KOPT-K1 (cell line): ENCODE results near the gene CHRM2.

ENCODE experiments used
- H3K27ac ChIP-seq: fragments of 200-600 bp; sonication (generic); 2 replicates; pipeline ENCODE4 v1.5.1; 2016; ENCODE audit warnings: antibody characterized with exemption, mild to moderate bottlenecking, low read depth, low read length; ENCODE audit not compliant: poor library complexity, severe bottlenecking
- H3K36me3 ChIP-seq: fragments of 200-600 bp; sonication (generic); 2 replicates; pipeline ENCODE4 v1.5.1; 2017; ENCODE audit warnings: antibody characterized with exemption, mild to moderate bottlenecking, low read length, moderate library complexity; ENCODE audit not compliant: insufficient read depth
- H3K9me3 ChIP-seq: fragments of 200-600 bp; sonication (generic); 2 replicates; pipeline ENCODE4 v1.5.1; 2017; ENCODE audit warnings: antibody characterized with exemption, low read length, mild to moderate bottlenecking; ENCODE audit not compliant: insufficient read depth, poor library complexity, severe bottlenecking

The CHRM2 gene

DNA sequence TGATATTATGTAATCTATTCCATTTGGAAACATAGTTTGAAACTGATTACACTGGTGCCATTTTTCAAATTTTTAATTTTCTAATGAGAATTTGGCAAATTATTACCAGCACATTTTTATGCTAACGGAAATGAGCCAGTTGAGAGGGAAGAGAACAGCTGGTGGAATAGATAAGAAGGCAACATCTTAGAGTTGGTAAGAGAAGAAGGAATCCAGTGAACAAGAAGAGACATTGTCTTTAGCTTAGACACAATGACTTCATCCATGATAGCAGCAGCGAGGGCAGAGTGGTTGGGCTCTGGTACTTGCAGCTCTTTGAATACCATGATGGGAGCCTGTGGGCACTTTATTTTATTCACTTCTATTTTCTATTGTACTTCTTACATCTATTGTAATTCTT is 89.6 kb downstream of the CHRM2 start:
- no peak overlapping the region for H3K27ac ChIP-seq
- no peaks in the 10 kb centered on the region for H3K9me3 ChIP-seq

DNA sequence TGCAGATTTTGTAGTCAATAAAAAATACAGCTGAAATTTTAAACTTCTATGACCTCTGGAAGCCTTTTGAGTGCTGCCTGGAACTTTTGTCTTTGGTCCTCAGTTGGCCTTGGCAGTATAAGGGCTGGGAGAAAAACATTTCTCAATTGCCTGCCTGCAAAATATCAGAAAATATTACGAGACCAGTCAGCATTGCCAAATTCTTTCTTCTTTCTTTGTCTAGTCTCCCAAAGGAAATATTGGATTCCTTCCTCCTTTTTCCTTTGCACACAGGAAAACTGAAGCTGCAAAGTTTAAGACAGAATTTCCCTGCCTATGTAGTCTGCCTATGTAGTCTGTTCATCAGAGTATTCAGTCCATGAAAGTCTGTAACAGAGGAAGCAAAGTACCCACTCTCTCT is 95.9 kb downstream of the CHRM2 start:
- Histone ChIP-seq H3K9me3 (no peaks in the 10 kb centered on the region), H3K36me3 (no peaks in the 10 kb centered on the region), H3K27ac (no peak overlapping the region)

More for the DNA sequence above, 89.6 kb downstream of the CHRM2 start:
- H3K36me3 ChIP-seq, result no peaks in the 10 kb centered on the region

DNA sequence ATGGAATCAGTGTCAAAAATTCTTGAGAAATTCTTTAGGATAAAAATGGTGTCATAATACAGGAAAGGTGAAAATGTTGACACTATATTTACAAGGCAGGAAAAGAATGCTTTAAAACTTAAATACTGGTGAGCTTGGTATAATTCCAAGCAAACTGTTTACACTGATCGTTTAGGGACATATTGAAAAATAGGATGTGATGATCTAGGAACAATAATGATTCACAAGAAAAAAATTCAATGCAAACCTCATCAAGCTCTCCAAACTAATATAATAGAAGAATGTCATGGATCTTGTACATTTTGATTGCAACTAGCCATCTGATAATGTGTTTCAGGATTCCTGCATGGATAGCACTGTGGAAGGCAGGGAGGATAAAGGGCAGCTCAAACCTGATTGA is 98.4 kb downstream of the CHRM2 start:
- H3K9me3 ChIP-seq, result no peaks in the 10 kb centered on the region
- no peaks in the 10 kb centered on the region for H3K36me3 ChIP-seq
- no peak overlapping the region for H3K27ac ChIP-seq

DNA sequence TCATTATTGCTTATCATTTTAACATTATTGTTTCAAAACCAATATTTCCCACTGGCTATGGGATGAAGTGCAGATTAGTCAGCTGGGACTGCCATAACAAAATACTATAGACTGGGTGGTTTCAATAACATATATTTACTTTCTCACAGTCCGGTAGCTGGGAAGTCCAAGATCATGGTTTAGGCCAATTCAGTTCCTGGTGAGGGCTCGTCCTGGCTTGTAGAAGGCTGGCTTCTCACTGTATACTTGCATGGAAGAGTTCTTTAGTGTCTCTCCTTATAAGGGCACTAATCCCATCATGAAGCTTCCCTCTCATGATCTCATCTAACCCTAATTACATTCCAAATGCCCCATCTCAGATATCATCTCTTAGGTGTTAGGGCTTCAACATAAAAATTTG is 101.3 kb downstream of the CHRM2 start:
- H3K27ac ChIP-seq, result no peak overlapping the region
- no peaks in the 10 kb centered on the region for H3K36me3 ChIP-seq
- H3K9me3 ChIP-seq, result no peaks in the 10 kb centered on the region

DNA sequence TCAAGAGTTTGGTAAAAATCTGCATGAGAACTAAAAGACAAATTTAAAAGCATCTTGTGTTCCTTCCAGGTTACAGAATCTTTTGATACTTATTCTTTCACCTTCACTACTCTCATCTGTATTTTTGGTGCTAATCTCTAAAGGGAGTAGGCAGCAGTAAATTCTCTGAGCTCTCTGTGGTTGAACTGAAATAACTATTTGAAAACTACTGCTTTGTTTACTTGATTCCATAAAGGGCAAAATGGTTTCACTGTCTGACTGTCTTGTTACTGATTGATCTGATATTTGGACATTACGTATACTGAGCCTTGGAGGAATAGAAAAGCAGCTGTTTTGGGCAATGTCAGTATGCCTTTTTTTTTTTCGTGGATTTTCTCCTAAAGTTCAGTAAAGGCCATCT is 103.3 kb downstream of the CHRM2 start:
- Histone ChIP-seq H3K36me3 (no peaks in the 10 kb centered on the region), H3K27ac (no peak overlapping the region), H3K9me3 (no peaks in the 10 kb centered on the region)

DNA sequence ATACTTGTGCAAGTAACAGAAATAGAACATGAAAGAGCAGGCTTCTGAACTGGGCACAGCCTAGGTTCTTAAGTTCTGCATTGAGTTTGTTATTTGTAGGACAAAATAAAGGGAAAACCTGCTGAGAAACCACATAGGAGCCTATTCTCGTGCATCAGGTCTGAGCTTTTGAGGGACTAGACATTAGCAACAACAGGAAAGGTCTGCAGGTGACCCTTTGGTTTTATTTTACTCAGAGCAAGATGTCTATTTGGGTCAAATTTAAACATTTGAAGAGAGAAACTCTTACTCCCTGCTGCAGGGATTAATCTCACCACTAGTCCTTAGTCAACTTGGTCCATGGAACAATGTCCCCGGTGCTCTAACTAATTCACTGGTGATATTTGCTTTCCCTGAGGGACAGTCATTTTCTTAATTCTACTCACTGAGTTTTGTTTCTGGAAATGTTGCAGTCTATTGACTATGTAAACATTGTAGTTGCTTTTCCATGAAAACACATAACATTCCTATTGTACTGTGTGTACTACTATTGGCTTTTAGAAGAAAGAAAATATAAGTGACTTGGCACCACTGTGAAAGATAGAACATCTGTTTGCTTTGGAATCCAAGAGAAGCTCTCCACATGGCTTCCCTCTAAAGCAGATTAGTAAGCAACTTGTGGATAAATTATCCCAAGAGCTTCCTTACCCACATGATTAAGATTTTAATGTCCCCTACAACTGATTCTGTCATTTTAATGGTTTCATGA is 108.2 kb downstream of the CHRM2 start:
- Histone ChIP-seq H3K9me3 (no peaks in the 10 kb centered on the region), H3K27ac (no peak overlapping the region), H3K36me3 (no peaks in the 10 kb centered on the region)

DNA sequence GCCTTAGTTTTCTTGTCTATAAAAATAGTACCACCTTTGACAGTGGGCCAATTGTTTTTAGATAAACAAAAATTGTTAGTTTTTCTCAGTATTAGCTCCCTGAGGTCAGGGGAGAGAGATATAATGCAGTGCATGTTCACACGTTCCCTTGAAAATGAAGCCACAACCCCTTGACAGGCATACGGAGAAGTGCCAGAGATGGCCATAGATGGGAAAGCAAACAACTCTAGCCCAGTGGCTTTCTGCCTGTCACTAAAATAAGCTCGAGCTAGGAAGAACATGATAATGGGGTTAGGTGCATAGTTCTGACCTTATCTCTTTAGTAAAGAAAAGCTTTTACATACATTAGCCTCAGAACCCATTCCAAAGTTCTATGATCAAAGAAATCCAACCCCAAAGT is 124.9 kb downstream of the CHRM2 start:
- no peak overlapping the region for H3K27ac ChIP-seq
- H3K9me3 ChIP-seq, result no peaks in the 10 kb centered on the region
- H3K36me3 ChIP-seq, result no peaks in the 10 kb centered on the region

DNA sequence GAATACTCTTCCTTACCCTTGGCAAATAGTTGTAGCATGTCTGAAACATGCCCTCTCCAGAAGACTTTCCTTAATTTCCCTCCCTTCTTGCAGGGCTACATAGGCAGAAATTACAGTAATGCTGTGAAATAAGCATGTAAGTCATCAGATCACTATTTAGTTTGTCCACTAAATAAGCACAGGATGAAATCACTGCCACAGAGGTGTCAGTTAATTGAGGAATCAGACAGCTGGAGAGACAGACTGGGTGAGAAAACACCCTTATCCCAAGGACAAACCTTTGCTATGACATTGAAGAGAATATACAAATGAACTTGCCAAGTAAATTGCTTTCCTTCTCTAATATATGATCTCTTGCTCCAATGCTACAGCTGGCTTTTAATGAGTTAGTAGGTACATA is 129.3 kb downstream of the CHRM2 start:
- Histone ChIP-seq H3K9me3 (no peaks in the 10 kb centered on the region), H3K36me3 (no peaks in the 10 kb centered on the region), H3K27ac (no peak overlapping the region)

DNA sequence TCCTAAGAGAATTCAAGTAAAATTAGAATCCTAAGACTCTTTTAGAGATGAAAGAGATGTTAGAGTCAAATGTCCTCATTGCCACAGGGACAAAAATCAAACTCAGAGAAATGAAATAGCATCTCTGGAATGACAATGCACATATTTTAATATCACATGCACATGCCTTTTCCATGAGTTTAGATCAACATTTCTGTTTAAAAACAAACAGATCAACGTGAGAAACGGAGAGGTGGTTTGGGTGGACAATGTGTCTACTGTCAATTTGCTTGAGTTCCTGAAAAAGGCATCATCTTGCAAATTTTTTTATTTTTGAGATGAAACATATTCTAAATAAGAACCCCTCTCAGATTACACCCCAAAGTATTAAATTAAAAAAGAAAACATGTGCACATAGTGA is 130.0 kb downstream of the CHRM2 start:
- no peak overlapping the region for H3K27ac ChIP-seq
- no peaks in the 10 kb centered on the region for H3K9me3 ChIP-seq
- H3K36me3 ChIP-seq, result no peaks in the 10 kb centered on the region

DNA sequence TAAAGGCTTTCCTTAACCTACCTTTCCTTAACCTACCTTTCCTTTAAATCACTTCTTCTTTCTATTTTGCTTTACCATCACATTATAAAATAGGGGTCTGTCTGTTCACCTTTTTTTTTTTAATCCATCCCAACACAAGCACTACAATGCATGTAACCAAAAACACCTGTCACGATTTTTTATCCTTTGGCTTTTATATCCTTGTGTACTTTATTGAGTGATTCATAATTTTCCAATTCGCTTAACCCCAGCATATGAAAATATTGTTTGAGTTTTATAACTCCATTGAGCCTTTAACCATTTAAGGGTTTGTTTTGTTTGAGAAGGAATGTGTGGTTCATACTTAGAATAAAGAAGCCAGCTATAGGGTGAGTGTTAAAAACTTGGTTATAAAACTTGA is 132.2 kb downstream of the CHRM2 start:
- no peaks in the 10 kb centered on the region for H3K9me3 ChIP-seq
- no peak overlapping the region for H3K27ac ChIP-seq
- no peaks in the 10 kb centered on the region for H3K36me3 ChIP-seq

DNA sequence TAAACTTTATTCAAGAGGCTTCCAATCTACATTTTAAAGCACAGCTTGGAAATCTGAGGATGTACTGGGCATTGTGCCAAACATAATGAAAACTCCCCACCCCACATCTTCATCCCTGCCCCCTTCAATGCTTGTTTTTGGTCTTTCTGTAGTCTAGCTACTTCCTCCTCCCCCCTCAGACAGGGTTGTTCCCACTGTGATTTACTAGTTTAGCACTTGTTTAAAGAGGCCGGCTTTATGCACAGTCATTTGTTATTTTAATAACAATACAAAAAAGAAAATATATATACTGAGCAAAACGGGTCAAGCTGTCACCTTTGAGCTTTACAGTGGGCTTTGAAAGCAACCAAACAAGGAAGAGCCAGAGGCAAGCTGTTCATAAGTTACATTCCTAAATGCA is 132.6 kb downstream of the CHRM2 start:
- Histone ChIP-seq H3K36me3 (no peaks in the 10 kb centered on the region), H3K9me3 (no peaks in the 10 kb centered on the region), H3K27ac (no peak overlapping the region)

DNA sequence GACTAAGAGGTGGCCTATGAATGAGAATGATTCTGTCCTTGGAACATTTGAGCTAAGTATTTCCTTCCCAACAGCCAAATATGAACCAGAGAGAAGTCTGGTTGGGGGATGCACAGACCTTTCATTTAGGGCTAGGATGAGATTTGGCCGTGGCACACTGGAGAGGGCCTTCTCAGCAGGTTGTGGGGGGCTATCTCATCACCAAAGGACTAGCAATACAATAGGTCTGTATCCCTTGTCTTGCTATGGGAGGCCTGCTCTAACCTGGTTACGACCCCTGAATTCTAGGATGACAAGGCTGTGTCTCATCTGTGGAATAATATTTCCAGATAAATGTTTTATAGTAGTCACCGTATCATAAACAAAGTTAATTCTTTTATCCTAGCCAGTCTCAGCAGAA is 133.0 kb downstream of the CHRM2 start:
- H3K9me3 ChIP-seq, result no peaks in the 10 kb centered on the region
- no peak overlapping the region for H3K27ac ChIP-seq
- H3K36me3 ChIP-seq, result no peaks in the 10 kb centered on the region

DNA sequence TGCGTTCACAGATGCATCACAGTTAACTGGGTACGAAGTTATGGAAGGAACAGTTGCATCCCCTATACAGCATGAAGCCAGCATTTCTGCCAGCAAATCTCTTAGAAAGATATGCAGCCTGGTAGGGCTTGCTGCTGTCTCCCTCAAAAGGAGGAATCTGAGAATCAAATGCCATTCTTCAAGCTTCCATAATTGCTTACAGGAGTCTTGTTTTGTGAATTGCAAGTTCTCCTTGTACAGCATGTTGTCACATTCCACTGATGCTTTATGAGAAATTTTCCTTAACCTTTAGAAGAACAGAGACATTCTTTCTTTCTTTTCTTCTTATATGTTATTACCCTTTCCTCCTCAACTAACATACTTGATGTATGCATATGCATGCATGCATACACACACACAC is 134.6 kb downstream of the CHRM2 start:
- H3K36me3 ChIP-seq, result no peaks in the 10 kb centered on the region
- H3K9me3 ChIP-seq, result no peaks in the 10 kb centered on the region
- no peak overlapping the region for H3K27ac ChIP-seq

DNA sequence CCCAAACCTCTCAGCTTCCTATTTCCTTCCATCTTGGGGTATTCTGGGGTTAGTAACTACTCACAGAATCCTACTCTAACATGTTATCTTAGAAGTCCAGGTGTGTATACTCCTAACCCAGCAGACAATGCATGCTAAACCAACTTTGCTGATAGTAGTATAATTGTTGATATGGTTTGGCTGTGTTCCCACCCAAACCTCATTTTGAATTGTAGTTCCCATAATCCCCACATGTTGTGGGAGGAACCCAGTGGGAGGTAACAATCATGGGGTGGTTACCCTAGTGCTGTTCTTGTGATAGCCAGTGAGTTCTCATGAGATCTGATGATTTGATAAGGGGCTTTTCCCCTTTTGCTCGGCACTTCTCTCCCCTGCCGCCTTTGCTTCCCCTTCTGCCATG is 135.1 kb downstream of the CHRM2 start:
- H3K36me3 ChIP-seq, result no peaks in the 10 kb centered on the region
- no peak overlapping the region for H3K27ac ChIP-seq
- H3K9me3 ChIP-seq, result no peaks in the 10 kb centered on the region

DNA sequence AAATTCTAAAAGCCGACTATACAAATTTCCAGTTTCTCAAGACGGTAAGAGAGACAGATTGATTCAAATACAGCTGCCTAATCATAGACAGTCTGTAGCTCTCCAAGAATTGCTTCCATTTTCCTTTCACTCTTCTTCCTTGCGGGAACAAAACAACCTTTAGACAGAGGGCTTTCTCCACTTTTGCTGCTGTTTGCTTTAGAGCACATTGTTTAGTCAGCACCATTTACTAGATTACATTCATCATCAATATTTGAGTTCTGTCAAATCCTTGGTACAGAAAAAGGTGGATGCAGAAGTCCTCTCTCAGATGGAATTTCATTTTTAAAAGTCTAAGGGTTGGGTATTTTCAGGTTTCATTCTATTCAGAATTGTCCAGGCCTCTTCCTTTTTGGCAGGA is 137.4 kb downstream of the CHRM2 start:
- H3K27ac ChIP-seq, result no peak overlapping the region
- no peaks in the 10 kb centered on the region for H3K36me3 ChIP-seq
- H3K9me3 ChIP-seq, result no peaks in the 10 kb centered on the region

DNA sequence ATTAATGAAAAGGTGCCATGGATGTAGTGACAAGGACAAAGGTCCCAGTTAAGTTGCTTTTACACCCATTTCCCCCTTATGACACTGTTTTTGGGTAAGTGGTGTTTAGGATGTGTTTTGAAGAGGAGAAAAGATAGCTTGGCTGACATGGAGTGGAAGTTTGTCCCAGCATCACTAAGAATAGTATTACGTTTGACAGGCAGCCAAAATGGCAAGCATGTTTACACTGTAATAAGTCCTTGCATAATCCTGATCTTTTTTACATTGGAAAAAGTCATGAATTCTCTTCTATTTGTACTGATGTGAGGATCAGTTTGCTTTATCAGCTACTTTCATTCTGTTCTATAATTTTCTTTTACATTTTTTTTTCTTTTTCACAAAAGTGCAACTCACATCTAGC is 137.8 kb downstream of the CHRM2 start:
- Histone ChIP-seq H3K27ac (no peak overlapping the region), H3K9me3 (no peaks in the 10 kb centered on the region), H3K36me3 (no peaks in the 10 kb centered on the region)
